Measurements from ENCODE around the gene PFKFB2.

PFKFB2 gene

GRCh38 chr1:207052911-207053769 is at the start of gene PFKFB2:
TSS of gene PFKFB2 (plus strand) at chr1:207053275. CDS start at chr1:207054718, 1,443 bp downstream.
- H3K27ac ChIP-seq = peak within 1 kb of the TSS; percentile 83
- TF ChIP-seq CTCF (conservative IDR thresholded peaks at IDR 0.05) (no peak; the same call in 1 of the 2 replicates), ZFX (IDR thresholded peaks at IDR 0.05) (no peak)

DNA sequence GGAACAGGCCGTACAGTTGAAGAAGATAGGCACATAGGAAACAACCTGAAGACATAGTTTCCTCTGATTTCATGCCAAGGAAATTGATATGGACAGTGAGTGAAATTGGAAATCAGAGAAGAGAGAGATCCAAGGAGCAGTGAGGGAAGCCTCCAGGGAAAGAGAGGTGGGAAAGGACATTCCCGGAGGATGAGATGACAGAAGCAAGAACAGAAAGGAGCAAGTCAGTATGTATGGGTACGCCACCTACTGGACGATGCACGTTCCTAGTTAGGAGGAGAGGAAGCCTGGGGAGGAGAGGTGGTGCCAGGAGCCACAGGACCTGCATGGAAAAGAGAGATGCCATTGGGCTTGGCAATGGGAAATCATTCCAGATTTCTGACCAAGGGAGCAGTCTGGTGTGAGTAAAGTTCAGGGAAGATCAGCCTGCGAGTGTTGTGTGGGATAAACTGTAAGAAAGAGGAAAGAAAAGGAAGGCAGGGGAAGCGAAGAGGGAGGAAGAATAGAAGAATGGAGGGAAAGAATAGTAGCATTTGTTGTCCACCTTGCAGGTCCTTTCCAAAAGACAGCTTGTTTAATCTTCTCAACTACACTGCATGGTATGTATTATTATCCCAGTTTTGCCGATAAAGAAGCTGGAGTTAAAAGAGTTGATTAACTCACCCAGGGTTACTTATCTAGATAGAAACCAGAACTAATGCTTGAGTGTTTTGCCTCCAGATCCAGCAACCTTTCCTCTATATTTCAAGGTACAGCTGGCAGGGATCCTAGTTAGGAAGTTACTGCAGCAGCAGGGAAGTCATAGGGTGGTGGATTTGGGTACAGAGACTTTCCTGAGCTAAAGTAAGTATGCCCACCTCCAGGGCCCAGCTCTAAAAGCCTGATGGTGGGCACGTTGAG is 47.9 kb upstream of the PFKFB2 start:
- peak overlapping the region; percentile 84 for H3K27ac ChIP-seq
- TF ChIP-seq CTCF (conservative IDR thresholded peaks at IDR 0.05) (peak; percentile 91), ZFX (IDR thresholded peaks at IDR 0.05) (no peak)

- TF ChIP-seq CTCF (conservative IDR thresholded peaks at IDR 0.05) (no peak), ZFX (IDR thresholded peaks at IDR 0.05) (no peak)
- H3K27ac ChIP-seq = peak overlapping the region; percentile 84
Measured at GRCh38 chr1:207006083-207006482, 47.0 kb upstream of the PFKFB2 start.

GRCh38 chr1:207006914-207007313 is 46.2 kb upstream of the PFKFB2 start:
- TF ChIP-seq CTCF (conservative IDR thresholded peaks at IDR 0.05) (no peak), ZFX (IDR thresholded peaks at IDR 0.05) (no peak)
- peak overlapping the region; percentile 35 for H3K27ac ChIP-seq

GRCh38 chr1:207007352-207008033 is 45.6 kb upstream of the PFKFB2 start:
- TF ChIP-seq ZFX (IDR thresholded peaks at IDR 0.05) = no peak
- TF ChIP-seq CTCF (conservative IDR thresholded peaks at IDR 0.05) = no peak
- peak overlapping the region; percentile 35 for H3K27ac ChIP-seq

GRCh38 chr1:207009182-207009850 is 43.8 kb upstream of the PFKFB2 start:
- peak overlapping the region; percentile 85 for H3K27ac ChIP-seq
- TF ChIP-seq ZFX (IDR thresholded peaks at IDR 0.05) (no peak), CTCF (conservative IDR thresholded peaks at IDR 0.05) (no peak)

Measured in C4-2B (cell line).